ENCODE results near the gene CEP170B.

Gene CEP170B

DNA sequence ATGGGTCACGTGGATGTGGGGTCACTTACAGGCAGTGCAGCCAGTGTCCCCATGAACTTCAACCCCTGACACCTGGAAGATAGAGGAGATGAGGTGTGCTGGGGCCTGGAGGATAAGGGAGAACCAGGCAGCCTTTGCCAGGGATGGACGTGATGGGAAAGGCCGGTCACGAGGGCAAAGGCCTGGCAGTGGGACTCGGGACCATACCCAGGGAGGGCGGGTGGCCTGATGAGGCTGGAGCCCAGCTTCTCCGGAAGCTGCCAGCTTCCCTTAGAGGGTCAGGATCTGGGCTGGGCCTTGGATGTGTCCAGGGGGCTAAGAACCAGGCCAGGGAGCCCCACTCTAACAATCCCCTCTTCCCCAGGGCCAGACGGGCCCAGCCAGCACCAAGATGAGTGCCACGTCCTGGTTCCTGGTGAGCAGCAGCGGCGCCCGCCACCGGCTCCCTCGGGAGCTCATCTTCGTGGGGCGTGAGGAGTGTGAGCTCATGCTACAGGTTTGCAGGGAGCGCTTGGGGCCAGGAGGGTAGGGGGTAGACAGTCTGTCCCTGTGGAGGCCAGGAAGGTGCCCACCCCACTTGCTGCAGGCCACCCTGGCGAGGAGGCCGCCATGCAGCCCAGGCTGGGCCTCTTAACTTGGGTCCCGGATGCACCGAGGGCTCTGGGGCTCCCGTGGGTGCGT is 3.1 kb downstream of the CEP170B start:
- DNase-seq (ENCODE audit: low read depth), result no peak

DNA sequence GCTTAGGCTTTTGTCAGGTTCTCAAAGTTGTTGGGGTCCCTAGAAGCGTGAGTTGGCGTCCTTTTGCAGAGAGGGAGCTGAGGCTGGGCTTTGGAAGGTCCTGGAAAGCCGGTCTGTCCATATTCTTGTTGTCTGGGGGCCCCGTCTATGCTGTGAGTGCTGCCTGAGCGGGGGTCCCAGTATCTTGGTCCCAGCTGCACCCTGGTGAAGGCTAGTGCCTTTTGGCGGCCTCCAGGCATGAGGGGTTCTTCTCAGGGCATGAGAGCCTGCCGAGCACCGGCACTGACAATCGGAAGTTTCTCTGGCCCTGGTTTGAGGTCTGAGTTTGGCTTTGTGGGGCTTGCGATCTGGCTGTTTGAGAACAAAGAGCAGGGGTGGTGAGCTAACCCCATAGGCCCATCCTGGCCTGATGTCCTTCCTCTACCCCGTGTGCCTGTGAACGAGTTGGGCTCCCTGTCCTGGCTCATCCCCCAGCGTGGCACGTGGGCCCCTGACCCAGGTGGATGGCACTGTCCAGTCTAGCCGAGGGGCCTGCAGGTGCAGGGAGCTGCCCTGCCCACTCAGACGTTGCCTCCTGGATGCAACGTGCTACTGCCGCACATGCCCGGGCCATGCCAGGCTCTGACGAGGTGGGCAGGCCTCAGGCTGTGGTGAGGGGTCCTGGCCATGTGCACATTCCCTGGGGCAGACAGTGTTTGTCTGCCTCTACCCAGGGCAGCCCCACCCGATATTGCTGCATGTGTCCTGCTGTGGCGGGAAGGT is 3.9 kb downstream of the CEP170B start:
- no peak for DNase-seq (ENCODE audit: low read depth)

DNA sequence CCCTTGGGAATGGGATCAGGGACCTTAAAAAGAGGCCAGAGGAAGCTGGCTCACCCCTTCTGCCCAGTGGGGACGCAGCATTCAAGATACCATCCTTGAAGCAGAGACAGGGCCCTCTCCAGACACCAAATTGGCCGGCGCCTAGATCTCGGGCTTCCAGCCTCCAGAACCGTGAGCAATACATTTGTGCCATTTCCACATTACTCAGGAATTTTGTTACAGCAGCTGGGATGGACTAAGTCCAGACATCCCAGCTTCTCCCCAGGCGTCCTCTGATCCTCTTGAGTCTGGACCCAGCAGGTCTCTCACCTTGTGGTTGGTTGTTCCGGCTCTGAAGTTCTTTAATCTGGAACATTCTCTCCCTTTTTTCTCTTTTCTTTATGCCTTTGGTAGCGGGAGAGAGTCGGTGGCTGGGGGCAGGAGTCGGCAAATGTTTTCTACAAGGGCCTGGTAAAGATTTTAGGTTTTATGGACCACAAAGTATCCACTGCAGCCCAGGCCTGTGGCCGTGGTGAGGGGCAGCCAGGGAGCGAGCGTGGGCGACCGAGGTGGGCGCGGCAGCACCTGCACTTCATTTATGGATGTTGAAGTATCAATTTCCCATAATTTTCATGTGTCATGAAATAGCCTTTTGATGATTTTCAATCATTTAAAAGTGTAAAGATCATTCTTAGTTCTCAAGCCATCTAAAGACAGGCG is 4.8 kb downstream of the CEP170B start:
- DNase-seq (ENCODE audit: low read depth), result no peak

DNA sequence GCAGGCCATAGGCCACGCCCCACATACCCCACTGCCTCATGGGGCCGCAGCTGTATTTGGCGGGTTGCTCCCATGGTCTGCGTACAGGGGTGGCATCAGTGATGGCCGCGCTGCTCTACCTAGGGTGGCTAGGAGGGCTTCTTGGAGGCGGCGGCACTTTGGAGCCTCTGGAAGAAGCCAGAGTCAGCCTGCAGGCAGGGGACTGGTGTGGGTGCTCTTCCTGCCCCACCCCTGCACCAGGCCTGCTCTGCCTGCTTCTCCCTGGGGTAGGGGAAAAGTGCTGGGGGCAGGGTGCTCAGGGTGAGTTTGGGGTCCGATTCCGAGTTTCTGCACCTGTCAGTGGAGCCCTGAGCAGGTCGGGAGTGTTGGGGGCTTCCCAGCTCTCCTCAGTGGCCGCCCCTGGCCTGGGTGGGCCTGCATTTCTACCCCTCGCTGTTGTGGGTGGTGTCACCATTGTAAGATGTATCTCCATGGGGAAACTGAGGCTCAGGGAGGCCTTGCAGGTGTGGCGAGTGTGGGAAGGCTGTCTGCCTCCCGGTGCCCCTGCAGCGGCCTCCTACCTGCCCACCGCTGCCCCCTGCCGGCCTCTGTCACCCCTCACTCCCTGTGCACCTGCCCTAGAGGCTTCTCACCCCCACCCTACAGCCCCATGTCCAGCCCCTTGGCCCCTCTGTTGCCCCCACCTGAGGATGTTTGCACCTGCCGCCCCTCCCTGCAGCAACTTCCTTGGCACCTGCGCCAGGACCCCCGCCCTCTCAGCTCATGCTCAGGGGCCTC is 5.5 kb downstream of the CEP170B start:
- no peak for DNase-seq (ENCODE audit: low read depth)

DNA sequence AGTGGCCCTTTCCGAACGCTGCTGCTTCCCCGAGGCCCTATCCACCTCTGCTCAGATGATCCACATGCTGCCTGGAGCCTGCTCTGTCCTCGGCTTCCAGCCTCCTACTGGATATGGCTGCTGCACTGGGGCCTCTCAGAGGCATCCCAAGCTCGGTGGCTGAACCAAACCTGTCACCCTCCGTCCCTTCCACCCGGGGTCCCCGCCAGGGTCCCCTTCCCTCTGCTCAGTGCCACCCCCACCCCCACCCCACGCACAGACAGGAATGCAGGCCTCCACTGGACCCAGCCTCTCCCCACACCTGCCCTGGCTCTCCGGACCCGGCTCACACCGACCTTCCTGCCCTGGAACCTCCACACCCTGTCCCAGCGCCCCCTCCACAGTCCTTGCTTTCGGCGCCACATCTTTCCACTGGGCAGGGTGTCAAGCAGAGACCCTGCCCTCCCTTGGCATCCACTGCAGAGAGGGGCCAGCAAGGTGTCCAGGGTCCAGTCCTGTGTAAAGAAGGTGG is 6.1 kb downstream of the CEP170B start:
- no peak for DNase-seq (ENCODE audit: low read depth)

DNA sequence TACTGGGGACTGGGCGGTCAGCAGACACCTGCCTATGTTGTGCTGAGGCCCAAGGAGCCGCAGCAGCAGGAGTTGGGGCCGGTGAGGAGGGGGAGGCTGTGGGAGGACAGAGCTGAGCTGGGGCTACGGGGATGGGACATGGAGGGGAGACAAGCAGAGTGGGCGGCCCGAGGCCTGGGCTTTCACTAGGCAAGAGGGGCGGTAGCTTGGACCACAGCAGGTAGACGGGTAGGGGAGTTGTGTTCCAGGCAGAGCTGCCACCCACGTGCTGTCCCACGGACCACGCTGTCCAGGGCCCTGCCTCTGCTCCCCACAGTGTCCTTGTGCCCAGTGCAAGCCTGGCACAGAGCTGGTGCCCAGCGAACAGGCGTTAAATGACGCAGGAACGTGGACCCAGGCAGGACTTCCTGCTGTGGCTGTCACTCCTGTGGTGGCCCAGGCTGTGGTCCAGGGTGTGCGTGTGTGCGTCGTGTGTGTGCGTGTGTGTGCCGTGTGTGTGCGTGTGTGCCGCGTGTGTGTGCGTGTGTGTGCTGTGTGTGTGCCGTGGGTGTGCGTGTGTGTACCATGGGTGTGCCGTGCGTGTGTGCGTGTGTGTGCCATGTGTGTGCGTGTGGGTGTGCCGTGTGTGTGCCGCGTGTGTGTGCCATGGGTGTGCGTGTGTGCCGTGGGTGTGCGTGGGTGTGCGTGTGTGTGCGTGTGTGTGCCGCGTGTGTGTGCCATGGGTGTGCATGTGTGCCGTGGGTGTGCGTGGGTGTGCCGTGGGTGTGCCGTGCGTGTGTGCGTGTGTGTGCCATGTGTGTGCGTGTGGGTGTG is 6.8 kb downstream of the CEP170B start:
- DNase-seq (ENCODE audit: low read depth), result no peak

DNA sequence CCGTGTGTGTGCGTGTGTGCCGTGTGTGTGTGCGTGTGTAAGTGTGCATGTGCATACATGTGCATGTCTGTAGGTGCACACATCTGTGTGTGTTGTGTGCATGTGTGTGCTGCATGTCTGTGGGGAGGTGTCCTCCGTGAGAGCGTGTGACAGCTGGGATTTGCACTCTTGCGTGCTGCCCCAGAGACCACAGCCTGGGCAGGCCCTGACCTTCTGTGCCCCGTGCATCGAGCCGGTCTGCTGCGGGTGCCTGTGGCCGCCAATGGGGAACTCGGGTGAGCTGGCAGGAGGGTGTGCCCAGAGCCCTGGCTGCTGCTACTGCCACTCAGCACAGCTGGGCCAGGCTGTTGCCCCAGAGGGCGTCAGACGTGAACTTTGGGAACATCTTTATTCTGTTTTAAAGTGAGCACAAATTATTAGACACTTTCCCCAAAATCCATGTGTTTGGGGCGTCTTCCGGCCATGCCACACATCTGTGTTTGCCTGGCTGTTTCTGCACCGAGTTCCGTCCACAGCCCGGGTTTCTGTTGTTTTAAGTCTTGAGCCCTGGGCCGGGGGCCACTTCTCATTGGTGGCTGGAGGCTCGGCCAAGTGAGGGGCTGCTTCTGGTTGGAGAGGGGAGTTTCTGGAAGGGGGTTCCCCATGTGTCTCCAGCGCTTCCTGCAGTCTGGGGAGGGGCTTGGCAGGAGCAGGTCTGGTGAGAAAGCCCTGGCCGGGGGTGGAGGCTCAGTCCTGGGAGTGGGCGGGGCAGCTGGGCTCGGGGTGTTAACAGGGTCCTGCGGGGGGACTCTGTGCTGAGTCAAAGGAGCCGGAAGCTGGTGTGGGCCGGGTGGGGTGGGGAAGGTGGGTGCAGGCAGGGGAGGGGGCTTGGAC is 7.6 kb downstream of the CEP170B start:
- peak; percentile 19 for DNase-seq (ENCODE audit: low read depth)

DNA sequence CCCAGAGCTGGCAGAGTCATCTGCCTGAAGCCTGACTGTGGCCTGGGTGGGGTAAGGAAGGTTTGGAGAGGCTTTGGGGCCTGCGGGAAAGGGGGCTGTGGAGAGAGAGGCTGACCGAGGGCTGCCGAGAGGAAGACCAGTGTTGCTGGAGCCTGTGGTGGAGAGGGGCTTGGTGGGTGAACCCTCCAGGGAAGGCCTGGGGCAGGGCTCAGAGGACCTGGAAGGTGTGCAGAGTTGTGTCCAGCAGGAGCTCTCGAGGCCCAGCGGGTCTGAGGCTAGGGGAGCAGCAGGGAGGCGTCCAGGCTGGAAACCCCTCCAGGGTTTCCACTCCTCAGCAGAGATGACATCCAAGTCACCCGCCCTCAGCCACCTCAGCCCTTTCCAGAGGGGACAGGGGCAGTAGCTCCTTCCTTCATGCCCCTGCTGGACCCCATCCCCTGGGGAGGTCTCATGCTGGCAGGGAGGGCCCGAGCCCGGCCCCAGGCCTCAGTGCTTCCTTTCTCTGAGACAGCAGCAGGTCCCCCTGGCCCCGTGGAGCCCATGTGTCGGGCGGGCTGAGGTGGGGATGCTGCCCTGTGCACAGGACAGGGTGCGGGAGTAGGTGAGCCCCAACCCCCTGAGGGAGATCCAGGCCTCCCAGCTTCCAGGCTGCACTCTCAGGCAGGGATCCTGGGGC is 8.4 kb downstream of the CEP170B start:
- no peak for DNase-seq (ENCODE audit: low read depth)

DNA sequence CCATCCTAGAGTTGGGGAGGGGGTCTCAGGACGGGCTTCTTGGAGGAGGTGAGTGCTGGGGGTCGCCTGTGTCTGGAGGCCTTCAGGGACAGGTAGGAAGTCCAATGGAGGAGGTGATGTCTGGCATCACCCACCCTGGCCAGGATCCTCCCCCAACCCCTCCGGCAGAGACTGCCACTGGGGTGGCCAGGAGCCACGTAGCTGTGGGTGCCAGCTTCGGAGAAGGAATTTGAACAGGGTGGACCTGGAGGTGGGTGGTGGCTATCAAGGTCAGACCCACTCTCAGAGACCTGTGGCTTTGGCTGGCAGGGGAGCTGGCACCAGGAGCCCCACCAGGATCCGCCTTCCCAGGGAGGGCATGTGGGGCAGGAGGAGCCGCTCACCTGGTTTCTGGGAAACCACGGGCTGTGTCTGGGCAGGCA is 9.1 kb downstream of the CEP170B start:
- no peak for DNase-seq (ENCODE audit: low read depth)

DNA sequence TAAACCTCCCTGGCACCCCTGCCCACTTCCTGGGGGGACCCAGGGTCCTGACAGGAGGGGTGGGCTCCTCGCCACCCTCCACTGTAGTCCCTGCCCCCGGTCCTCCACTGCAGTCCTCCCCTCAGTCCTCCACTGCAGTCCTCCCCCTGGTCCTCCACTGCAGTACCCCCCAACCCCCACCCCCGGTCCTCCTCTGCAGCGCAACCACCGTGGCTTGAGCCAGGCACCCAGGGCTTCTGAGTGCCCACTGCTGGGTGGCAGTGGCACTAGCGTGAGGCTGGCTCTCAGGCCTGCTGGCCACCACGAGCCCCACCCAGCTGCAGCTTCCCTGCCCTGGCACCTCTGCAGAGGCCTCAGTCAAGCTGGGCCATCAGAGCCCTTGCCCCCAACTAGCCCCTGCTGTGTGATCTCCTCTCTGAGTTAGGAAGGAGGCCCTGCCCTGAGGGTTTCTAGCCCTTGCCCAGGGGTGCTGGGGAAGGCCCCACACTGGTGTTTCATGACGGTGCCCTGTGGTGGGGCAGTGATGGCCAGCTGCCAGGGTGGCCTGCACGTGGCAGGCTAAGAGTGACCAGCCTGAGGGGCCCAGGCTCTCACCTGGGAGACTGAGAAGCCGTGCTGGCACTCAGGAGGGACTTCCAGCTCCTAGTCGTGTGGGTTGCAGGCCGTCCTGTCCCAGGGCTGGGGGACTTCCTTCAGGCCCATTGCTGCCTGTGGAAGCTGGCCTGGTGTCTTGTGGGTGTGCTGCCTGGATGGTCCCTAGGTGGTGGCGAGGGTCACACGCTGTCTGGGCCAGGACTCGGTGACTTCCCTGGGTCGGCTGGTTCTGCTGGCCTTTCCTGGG is 9.7 kb downstream of the CEP170B start:
- DNase-seq (ENCODE audit: low read depth), result no peak

DNA sequence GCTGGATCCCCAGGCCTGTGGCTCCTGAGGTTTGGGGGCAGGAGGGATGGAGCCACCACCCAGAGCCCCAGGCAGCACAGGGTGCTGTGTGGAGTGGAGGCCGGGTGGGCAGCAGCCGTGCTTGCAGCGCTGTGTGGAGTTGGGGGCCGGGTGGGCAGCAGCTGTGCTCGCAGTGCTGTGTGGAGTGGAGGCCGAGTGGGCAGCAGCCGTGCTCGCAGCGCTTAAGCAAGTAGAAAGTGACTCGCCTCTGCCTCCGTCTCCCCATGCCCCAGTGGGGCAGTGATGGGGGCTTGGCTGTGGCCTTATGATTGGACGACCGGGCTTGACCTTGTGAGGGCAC is 10.3 kb downstream of the CEP170B start:
- no peak for DNase-seq (ENCODE audit: low read depth)

DNA sequence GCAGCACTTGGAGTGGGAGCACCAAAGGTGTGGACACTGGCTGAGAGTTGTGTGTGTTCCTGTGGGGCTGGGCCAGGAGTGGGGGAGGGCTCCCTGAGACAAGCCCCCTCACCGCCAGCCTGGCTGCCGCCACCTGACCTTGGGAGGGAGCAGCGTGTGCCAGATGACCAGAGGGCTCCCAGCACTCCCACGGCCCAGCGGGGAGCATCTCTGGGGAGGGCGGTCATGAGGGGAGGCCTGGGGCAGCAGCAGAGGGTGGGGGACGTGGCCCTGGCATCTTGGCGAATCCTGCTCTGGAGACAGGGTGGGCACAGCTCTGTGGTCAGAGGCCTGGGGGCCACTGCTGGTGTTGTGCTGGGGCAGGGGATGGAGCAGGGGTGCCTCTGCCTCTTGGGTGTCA is 10.7 kb downstream of the CEP170B start:
- DNase-seq (ENCODE audit: low read depth), result no peak

DNA sequence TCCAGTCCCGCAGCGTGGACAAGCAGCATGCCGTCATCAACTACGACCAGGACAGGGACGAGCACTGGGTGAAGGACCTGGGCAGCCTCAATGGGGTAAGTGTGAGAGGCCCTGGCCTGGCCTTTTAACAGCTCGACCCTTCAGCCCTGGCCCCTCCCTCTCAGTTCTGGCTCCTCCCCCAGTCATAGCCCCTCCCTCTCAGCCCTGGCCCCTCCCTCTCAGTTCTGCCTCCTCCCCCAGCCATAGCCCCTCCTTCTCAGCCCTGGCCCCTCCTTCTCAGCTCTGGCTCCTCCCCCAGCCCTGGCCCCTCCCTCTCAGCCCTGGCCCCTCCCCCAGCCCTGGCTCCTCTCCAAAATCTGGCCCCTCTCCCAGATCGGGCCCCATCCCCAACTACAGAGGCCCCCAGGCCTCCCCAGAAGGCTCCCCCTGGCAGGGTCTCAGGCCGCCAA is 11.2 kb downstream of the CEP170B start:
- no peak for DNase-seq (ENCODE audit: low read depth)

DNA sequence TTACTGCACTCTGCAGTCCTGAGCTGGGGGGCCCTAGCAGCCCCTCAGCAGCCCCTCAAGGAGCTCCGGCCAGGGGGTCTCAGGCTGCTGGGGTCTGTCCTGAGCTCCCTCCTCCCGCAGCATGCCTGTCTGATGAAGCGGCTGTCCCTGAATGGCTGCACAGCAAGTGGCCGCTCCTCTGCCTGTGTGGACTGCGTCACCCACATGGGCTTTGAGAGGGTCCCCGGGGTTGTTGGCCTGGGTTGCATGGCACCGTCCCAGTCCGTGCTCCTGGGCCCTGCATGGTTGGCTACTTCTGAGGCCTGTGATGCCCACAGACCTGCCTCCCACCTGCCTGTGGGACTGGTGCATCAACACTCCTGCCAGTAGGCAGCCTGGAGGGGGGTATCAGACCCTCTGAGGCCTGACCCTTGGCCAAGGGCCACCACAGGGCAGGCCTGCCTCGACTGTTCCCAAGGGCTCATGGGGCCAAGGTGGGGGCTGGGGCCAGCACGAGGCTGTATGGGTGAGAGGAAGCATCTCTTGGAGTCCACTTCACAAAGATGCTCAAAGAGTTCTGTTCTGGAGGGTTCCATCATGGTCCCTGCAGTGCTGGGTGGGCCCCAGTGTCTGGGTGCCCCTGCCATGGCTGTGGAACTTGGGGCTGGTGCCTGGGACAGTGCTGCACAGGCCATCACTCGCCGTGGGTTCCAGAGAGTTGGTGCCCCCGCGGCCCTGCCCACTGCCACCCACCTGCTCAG is 12.2 kb downstream of the CEP170B start:
- no peak for DNase-seq (ENCODE audit: low read depth)

DNA sequence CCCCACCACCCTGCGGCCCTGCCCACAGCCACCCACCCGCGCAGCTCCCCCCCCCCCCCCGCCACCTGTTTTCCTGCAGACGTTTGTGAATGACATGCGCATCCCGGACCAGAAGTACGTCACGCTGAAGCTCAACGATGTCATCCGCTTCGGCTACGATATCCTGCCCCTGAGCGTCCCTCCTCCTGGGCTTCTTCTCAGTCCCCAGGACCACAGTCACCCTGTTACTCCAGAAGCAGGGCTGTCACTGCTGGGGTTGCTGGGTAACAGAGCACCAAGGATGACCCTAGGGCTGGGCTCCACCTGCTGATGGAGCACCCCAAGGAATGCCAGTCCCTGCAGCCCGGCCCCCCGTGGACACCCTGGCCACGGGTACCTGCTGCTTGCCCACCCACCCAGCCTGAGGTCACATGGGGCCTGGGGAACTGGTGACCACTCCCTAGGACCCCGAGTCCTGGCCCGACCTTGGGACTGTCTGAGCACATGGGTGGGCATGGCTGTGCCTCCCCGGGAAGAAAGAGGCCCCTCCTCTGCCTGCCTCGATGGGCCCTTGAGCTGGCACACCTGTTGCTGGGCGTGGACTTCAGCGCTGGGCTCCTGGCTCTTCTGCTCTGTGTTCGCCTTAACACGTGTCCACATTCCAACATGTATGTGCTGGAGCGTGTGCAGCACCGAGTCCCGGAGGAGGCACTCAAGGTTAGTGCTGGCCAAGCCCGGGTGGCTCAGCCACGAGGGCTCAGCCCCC is 12.9 kb downstream of the CEP170B start:
- DNase-seq (ENCODE audit: low read depth), result no peak

DNA sequence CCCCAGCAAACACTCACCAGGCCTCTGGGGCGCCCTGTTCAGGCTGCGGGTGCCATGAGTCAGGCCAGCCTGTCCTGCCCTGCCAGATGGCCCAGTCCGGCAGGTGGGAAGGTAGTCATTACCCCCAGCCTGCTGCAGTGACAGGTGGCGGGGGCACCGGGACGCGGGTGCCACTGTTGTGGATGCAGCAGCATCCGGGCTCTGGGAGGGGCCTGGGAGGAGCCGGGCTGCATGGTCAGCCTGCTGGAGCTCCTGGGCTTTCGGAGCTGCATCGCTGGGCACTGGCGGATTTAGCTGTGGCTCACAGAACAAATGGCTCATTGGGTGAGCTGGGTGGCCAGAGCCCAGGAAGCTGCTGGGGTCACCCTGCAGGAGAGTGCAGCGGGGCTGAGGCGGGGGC is 13.5 kb downstream of the CEP170B start:
- no peak for DNase-seq (ENCODE audit: low read depth)

DNA sequence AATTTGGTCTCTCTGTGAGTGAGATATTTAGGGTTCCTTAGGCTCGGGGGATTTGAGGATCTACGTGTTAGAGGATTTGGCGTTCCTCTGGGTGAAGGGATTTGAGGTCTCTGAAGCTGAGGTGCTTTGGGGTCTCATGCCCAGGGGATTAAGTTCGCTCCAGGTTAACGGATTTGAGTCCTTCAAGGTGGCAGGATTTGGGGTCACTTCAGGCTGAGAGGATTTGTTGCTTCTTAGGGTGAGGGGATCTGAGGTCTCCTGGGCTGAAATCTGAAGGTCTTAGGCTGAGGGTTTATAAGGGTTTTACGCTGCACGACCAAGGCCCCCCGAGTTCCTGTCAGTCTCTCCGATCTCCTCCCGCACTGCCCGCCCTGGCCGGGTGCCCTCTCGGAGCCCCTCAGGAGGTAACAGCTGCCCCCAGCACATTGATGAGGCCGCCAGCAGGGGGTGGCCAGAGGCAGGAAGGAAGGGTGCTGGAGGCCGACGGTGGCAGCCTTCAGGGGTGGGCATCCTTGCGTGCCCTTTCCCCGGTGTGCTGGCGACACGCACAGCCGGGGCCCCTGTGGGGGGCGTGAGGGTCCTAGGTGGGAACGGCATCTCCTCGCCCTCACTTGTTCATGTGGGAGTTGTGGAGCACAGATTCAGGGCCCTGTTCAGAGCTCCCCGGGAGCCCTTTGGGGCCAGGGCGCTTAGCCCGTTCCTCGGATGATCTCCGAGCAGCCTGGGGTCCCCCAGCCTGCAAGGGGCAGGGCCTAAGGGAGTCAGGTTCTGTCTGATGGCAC is 14.3 kb downstream of the CEP170B start:
- no peak for DNase-seq (ENCODE audit: low read depth)
